DMS79 treated with DMSO at 0.1 percent for 48 hours (cell line): ENCODE data around the gene TMEM147.
"Not testable (repeated sequence)": the region's sequence is repeated elsewhere in the genome, so short reads cannot be mapped to it uniquely, and the experiment has no call there.

ENCODE experiments used
- DNase-seq: peaks from one replicate; lab custom pipeline; 2025; lab: John Stamatoyannopoulos, UW

TMEM147 gene

DNA sequence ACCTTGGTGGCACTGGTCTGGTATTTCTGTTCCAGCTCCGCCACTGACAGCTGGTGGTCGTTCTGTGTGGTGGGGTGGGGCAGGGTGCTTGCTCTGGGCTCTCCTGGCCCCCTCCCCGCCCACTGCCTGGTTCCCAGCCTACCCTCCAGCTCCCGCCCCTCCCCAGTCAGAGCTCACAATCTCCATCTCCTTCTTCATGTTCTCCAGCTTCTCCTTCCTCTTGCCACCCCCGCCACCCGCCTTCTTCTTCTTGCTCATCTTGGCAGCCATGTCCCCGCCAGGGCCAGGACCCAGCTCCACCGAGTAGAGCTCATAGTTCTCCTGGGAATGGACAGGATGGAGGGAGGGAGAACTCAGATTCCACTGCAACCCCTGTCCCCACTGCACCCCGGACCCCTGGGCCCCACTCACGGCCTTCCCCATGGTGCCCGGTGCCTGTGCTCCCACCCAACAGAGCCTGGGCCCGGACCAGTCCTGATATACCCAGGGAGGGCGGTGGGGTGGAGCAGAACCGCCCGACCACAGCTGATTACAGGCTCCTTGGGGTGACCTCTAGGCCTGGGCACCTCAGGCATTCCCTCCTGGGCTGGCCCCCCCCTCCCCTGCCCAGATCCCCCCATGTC is 17.9 kb downstream of the TMEM147 start, which contains the start of gene ATP4A:
ATP4A (minus strand) TSS at position 452 of the 623 bp plus-strand sequence; CDS start at position 423, 29 bp downstream.
- no peak for DNase-seq

DNA sequence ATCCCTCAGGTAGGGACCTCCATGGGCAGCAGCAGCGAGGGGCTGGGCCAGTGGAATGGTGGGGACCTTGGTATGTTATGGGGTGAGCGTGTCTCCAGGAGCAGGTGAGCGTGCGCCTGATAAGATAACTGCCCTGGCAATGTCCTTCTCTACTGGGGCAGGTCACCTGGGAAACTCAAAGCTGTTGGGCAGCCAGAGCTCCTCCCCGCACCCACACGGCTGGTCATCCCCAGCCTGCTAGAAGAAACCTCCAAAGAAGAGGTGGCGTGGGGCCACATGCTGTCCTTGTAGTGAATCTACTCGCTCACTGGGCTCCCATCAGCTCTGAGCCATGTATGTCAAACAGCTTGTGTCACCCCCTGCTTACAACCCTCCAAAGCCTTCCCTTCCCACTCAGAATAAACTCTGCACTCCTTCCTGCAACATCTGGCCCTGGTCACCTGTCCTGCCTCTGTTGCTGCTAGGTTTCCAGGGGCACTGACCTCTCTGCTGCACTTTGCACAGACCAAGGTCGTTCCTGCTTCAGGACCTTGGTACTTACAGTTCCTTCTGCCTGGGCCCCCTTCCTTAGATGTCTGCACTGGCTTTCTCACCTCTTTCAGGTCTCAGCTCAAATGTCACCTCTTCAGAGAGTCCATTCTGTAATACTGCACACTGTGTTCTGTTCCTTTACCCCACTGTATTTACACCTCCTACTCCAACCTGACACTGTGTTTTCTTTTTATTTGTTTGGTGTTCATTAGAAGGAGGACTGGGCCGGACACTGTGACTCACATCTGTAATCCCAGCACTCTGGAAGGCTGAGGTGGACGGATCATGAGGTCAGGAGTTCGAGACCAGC is 19.8 kb downstream of the TMEM147 start:
- DNase-seq = no peak

DNA sequence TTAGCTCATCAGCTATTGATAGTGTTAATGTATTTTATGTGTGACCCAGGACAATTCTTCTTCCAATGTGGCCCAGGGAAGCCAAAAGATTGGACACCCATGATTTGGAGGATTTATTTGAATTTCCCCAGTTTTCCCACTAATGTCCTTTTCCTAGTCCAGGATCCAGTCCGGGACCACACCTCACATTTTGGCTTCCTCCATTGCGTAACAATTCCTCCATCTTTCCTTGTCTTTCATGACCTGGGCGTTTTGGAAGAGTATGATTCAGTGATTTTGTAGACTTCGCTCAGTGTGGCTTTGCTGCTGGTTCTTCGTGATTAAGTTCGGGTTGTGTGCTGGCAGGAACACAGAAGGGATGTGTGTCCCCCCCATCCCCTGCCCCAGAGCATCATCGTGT is 21.3 kb downstream of the TMEM147 start:
- DNase-seq = no peak

DNA sequence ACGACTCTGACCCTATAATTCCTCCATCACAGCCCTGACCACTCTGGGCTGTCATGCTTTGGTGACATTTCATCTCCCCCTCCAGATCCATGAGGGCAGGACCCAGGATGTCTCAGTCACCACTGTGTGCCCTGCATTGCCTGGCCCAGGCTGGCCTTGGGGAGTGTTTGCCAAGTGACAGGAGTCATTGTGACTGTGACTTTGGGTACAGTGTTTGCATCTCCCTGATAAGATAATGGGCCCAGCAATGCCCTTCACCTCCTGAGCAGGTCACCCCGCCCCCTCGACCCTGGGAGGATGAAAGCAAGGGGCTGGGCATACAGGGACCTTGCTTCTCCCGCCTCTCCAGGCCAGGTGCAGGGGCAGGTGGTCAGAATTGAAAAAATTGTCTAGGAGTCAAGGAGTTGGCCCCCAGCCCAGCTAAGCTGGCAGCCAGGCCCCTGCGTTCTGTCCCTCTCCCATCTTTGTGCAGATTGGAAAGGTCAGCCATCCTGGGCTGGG is 23.9 kb downstream of the TMEM147 start:
- DNase-seq = peak; percentile 11

DNA sequence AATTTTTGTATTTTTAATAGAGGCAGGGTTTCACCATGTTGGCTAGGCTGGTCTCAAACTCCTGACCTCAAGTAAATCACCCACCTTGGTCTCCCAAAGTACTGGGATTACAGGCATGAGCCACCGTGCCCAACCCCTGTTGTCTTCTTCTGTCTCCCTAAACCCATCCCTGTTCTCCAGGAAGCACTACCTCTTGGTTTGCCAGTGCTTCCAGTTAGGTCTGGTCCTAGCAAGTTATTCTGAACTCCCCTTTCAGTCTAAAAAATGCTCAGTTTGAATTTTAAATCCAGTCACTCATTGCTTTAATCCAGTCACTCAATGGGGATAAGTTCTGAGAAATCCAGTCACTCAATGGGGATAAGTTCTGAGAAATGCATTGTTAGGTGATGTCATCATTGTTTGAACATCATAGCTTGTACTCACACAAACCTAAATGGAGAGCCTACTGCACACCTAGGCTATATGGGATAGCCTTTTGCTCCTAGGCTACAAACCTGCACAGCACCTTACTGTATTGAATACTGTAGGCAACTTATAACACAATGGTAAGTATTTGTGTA is 26.1 kb downstream of the TMEM147 start:
- DNase-seq = no peak

DNA sequence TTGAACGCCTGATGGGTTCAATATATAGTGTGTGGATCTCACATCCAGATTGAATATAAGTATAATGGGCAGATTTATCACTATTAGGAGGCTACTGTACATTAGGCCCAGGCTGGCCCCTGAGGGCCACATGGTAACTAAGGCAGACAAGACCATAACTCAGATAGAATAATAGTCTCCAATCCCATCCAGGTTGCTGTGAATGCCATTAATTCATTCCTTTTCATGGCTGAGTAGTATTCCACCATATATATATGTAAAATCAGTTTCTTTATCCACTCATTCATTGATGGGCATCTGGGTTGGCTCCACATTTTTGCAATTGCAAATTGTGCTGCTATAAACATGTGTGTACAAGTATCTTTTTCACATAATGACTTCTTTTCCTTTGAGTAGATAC is 32.5 kb downstream of the TMEM147 start:
- no peak for DNase-seq

DNA sequence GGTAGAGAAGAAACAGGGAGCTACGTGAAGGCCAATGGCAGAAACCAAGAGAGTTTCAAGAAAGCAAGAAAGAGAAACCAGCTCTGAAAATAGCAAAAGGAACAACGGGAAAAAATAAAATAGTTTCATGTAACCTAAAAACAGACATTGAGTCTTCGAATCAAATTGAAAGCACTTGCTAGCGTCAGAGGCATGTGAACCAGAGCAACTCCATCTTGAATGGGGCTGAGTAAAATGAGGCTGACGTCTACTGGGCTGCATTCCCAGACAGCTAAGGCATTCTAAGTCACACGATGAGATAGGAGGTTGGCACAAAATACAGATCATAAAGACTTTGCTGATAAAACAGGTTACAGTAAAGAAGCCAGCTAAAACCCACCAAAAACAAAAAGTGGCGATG is 33.3 kb downstream of the TMEM147 start:
- no peak for DNase-seq

DNA sequence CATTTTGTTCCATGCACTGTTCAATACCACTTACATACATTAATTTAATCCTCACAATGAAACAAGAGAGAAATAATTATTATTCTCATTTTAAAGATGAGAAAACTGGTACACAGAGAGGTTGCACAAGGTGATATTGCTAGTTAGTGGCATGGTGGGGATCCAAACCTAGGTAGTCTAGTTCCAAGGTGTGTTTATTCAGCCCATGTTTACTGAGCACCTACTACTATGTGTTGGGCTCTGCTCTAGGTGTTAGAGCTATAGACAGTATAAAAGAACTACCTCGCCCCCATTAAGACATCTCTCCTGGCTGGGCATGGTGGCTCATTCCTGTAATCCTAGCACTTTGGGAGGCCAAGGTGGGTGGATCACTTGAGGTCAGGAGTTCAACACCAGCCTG is 37.3 kb downstream of the TMEM147 start:
- no peak for DNase-seq

DNA sequence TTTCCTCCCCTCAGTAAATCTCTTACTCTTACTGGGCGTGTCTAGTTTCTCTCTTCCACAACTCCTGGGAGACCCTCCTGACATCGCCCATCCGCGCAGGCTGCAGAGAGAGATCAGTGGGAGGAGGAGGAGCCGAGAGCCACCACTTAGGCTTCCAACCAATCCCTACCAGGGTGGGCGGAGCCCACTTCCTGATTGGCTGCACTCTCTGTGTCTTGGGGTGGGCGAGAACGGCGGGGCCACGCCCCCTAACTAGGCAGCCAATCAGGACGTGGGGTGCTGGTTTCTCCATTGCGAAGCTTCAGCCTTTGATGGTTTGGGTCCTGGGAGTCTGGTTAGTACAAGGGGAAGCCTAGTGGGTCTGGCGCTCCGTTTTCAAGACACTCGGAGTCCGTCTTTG is 40.4 kb downstream of the TMEM147 start, which contains the start of gene PMIS2:
PMIS2 (plus strand) TSS at position 326 of the 400 bp plus-strand sequence. CDS start 87 bp downstream, outside the sequence.
- DNase-seq = no peak

DNA sequence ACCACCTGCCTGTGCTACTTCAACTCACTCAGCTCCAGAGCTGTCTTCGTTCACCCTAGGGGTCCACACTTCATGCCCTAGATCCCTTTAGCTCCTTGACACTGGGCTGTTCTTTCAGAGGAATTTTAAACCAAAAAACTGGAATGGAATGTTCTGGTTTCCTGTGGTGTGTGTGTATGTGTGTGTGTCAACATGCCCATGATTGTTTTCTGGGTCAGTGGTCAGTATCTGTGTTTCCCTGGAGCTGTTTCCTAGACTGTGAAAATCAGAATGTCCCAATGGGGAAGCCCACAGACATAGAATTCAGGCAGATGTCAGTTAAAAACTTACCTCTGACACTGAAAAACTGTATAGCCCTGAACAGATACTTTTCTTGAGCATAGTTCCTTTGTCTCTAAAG is 41.9 kb downstream of the TMEM147 start:
- DNase-seq = no peak

DNA sequence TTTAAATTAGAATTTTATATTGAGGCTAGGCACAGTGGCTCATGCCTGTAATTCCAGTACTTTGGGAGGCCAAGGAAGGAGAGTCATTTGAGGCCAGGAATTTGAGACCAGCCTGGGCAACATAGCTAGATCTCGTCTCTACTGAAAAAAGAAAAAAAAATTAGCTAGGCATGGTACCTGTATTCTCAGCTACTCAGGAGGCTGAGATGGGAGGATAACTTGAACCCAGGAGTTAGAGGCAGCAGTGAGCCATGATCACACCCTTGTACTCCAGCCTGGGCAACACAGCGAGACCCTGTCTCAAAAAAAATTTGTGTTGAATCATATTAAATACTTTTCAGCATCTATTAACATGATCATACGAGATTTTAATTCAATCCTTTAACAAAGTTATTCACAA is 45.4 kb downstream of the TMEM147 start:
- no peak for DNase-seq

DNA sequence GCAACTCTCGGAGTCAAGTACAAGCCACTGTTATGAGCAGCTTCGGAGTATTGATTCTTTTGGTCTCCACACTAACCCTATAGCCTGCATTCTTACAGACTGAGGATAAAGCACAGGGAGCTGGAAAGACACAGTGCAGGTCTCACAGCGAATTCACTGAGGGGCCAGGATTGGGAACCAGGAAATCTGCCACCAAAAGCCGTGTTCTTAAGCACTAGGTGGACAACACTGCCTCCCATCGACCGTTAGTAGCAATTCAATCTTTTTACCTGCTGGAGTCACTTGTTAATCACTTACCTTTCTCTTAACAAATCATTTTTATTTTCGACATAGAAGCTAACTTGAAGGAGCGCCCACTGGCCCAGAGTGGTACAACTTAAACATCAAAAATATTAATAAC is 46.8 kb downstream of the TMEM147 start:
- no peak for DNase-seq

DNA sequence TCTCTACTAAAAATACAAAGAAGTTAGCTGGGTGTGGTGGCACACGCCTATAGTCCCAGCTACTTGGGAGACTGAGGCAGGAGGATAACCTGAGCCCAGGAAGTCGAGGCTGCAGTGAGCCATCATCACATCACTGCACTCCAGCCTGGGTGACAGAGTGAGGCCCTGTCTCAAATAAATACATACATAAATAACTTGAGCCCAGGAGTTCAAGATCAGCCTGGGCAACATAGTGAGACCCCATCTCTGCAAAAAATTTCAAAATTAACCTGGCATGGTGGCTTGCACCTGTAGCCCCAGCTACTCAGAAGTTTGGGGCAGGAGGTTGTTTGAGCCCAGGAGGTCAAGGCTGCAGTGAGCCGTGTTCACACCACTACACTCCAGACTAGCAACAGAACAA is 49.6 kb downstream of the TMEM147 start:
- not testable (repeated sequence) for DNase-seq

DNA sequence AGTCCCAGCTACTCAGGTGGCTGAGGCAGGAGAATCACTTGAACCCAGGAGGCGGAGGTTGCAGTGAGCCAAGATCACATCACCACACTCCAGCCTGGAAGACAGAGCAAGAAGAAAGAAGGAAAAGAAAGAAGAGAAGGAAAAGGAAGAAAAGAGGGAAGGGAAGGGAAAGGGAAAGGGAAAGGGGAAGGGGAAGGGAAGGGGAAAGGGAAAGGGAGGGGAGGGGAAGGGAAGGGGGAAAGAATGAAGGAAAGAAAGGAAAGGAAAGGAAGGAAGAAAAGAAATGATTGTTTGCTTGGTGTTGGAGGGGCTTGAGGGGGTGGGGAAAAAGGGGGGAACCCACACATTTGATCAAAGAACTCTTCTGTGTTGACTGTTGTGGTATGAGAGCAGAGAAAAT is 50.5 kb downstream of the TMEM147 start:
- no peak for DNase-seq

DNA sequence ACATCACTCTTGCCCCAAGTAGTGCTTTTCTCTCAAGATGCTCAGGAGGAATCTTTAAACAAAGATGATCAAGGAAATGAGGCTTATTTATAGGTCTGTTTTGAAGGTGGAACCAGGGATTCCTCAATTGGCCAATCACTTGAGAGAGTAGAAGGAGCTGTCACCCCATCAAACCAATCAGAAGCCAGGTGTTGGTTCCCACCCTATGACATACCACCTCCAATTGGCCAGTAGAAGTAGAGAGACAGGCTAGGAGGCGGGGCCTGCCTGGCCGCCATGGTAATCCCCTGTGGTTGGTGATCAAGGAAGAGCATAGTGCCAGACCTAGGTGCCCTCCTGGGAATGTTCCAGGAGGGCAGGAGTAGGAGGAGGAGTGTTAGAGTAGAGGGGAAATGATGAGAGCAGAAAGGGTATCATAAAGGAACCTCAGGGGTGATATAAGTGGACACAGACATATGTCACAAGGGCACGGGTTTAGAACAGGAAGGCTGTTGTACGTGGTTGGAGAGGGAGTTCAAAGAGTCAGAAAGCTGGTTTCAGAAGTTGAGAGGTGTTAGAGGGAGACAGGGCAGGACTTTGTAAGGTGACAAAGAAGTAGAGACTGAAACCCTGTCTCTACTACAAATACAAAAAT is 51.1 kb downstream of the TMEM147 start:
- DNase-seq = no peak
